Small intestine (tissue), 7 donors: ENCODE data around the gene SLC22A15. TPM values are rescaled to one million over a fixed set of nuclear protein-coding genes. Genes with fewer than 3 reads are reported as not detected.

Experiments used
- DNase-seq, 2 donors: peaks; one replicate each; pipeline versions ENCODE4 v3.0.0 to v3.0.0-alpha.2; 2013
- FAIRE-seq: peaks from 2 replicates; lab custom pipeline; 2012; peaks lifted over from hg19 to GRCh38; lab: Jason Lieb, UNC
- H3K27ac ChIP-seq, 3 donors: one replicate each; pipeline ENCODE4 v1.5.1; 2013; ENCODE audit warnings: low read length in 2 of 3, mild to moderate bottlenecking in 2 of 3, control low read depth in 1 of 3, inconsistent platforms in 1 of 3, low read depth in 1 of 3, moderate library complexity in 1 of 3
- H3K27me3 ChIP-seq, 3 donors: one replicate each; pipeline ENCODE4 v1.6.1; 2013; ENCODE audit warnings: low read length in 3 of 3, inconsistent platforms in 1 of 3; ENCODE audit not compliant: control insufficient read depth in 3 of 3, insufficient read depth in 3 of 3
- H3K36me3 ChIP-seq, 3 donors: one replicate each; pipeline ENCODE4 v1.6.1; 2013; ENCODE audit warnings: low read length in 3 of 3, inconsistent platforms in 1 of 3, low read depth in 1 of 3, mild to moderate bottlenecking in 1 of 3, moderate library complexity in 1 of 3; ENCODE audit not compliant: control insufficient read depth in 3 of 3, insufficient read depth in 2 of 3
- H3K4me1 ChIP-seq, 3 donors: one replicate each; pipeline ENCODE4 v1.6.1; 2013; ENCODE audit warnings: low read length in 2 of 3, inconsistent platforms in 1 of 3, low read depth in 1 of 3, mild to moderate bottlenecking in 1 of 3, moderate library complexity in 1 of 3; ENCODE audit not compliant: control insufficient read depth in 3 of 3, insufficient read depth in 2 of 3
- H3K4me3 ChIP-seq, 3 donors: one replicate each; pipeline ENCODE4 v1.5.1; 2013; ENCODE audit warnings: low read length in 3 of 3, control low read depth in 1 of 3, inconsistent platforms in 1 of 3, low read depth in 1 of 3, mild to moderate bottlenecking in 1 of 3, moderate library complexity in 1 of 3
- H3K9me3 ChIP-seq, 2 donors: one replicate each; pipeline ENCODE4 v1.6.1; 2013; ENCODE audit warnings: low read depth in 1 of 2, low read length in 1 of 2; ENCODE audit not compliant: control insufficient read depth in 2 of 2, insufficient read depth in 1 of 2
- WGBS, 3 donors: extraction: QIAGEN DNeasy Blood & Tissue Kit; methylation state at CpG; one replicate each; pipeline ENCODE4 v1.1.7; 2013; 5-methylcytosine and 5-hydroxymethylcytosine counted together
- polyA plus RNA-seq, 4 donors: library from polyadenylated mRNA; stranded (reverse) in 3 of 4; unstranded in 1 of 4; fragments of 200-250 nt in 3 of 4; fragments of 120-200 nt in 1 of 4; gene quantifications; one replicate each; pipeline versions ENCODE4 v1.2.1 to v1.2.3, GENCODE V29; 2013
- donor health status: healthy with polysubstance abuse.
- donor health status: control.
- donor health status: control.
- donor health status: Bipolar disorder and iron deficiency.
- donor health status: healthy.

Gene SLC22A15
- polyA plus RNA-seq, 4 donors, result 0.27 to 2.6 (median 0.88) TPM; not detected in 1

GRCh38 chr1:116064616-116065015, 88.3 kb downstream of the SLC22A15 start:
- Histone ChIP-seq H3K27me3 (no peaks in the 10 kb centered on the region), H3K9me3 (no peaks in the 10 kb centered on the region), H3K36me3 (peaks cover 0 to 2% (median 0%) of the 10 kb centered on the region in 3 donors), H3K27ac (no peak overlapping the region), H3K4me1 (no peaks in the 10 kb centered on the region), H3K4me3 (no peak overlapping the region)
- DNase-seq (peak in 1 of 2 donors; percentile 9), FAIRE-seq (no peak)
- 16 to 57% (median 32%) methylated on average over 2 of the region's 2 CpGs for WGBS, 3 donors

GRCh38 chr1:116066868-116067565, 90.7 kb downstream of the SLC22A15 start:
- Histone ChIP-seq H3K9me3 (no peaks in the 10 kb centered on the region), H3K4me3 (no peak overlapping the region), H3K36me3 (peaks cover 0 to 2% (median 0%) of the 10 kb centered on the region in 3 donors), H3K4me1 (no peaks in the 10 kb centered on the region), H3K27me3 (no peaks in the 10 kb centered on the region), H3K27ac (peak overlapping the region in 1 of 3 donors; percentile 54)
- DNase-seq (no peak), FAIRE-seq (no peak)
- 70 to 90% (median 72%) methylated on average over 2 of the region's 2 CpGs for WGBS, 3 donors

- H3K9me3 ChIP-seq, result no peaks in the 10 kb centered on the region
- H3K27ac ChIP-seq, result peak overlapping the region in 1 of 3 donors; percentile 54
- WGBS, 3 donors, result 63 to 84% (median 80%) methylated on average over 2 of the region's 2 CpGs
- H3K4me1 ChIP-seq, result no peaks in the 10 kb centered on the region
- no peak overlapping the region for H3K4me3 ChIP-seq
- no peaks in the 10 kb centered on the region for H3K27me3 ChIP-seq
- DNase-seq (no peak), FAIRE-seq (no peak)
- peaks cover 0 to 2% (median 0%) of the 10 kb centered on the region in 3 donors for H3K36me3 ChIP-seq
Observed at GRCh38 chr1:116067566-116067890, 91.2 kb downstream of the SLC22A15 start.

GRCh38 chr1:116075575-116075974, 99.3 kb downstream of the SLC22A15 start:
- no peaks in the 10 kb centered on the region for H3K9me3 ChIP-seq
- no peak for FAIRE-seq
- 0% methylated on average over 1 of the region's 1 CpG for WGBS, 3 donors

GRCh38 chr1:116075990-116076389, 99.7 kb downstream of the SLC22A15 start:
- no peak overlapping the region for H3K27ac ChIP-seq
- FAIRE-seq, result no peak
- peak; percentile 10 to 11 for DNase-seq
- H3K9me3 ChIP-seq, result no peaks in the 10 kb centered on the region
- 21 to 61% (median 40%) methylated on average over 4 of the region's 4 CpGs for WGBS, 3 donors
- H3K36me3 ChIP-seq, result no peaks in the 10 kb centered on the region
- no peaks in the 10 kb centered on the region for H3K27me3 ChIP-seq
- H3K4me1 ChIP-seq, result no peaks in the 10 kb centered on the region
- no peak overlapping the region for H3K4me3 ChIP-seq

More at GRCh38 chr1:116075575-116075974, 99.3 kb downstream of the SLC22A15 start:
- Histone ChIP-seq H3K27me3 (no peaks in the 10 kb centered on the region), H3K4me3 (no peak overlapping the region), H3K4me1 (no peaks in the 10 kb centered on the region), H3K36me3 (no peaks in the 10 kb centered on the region), H3K27ac (no peak overlapping the region)
- DNase-seq, result no peak

GRCh38 chr1:116076831-116077230, 100.5 kb downstream of the SLC22A15 start:
- DNase-seq (no peak), FAIRE-seq (no peak)
- Histone ChIP-seq H3K27me3 (no peaks in the 10 kb centered on the region), H3K4me3 (no peak overlapping the region), H3K4me1 (no peaks in the 10 kb centered on the region), H3K27ac (no peak overlapping the region), H3K36me3 (no peaks in the 10 kb centered on the region), H3K9me3 (no peaks in the 10 kb centered on the region)
- WGBS, 3 donors, result 92 to 95% (median 93%) methylated on average over 3 of the region's 3 CpGs

- FAIRE-seq (no peak), DNase-seq (no peak)
- H3K4me1 ChIP-seq, result no peaks in the 10 kb centered on the region
- no peaks in the 10 kb centered on the region for H3K27me3 ChIP-seq
- 66 to 72% (median 68%) methylated on average over 6 of the region's 6 CpGs for WGBS, 3 donors
- no peak overlapping the region for H3K4me3 ChIP-seq
- H3K36me3 ChIP-seq, result no peaks in the 10 kb centered on the region
- no peak overlapping the region for H3K27ac ChIP-seq
- no peaks in the 10 kb centered on the region for H3K9me3 ChIP-seq
Observed at GRCh38 chr1:116078699-116079223, 102.4 kb downstream of the SLC22A15 start.

- Histone ChIP-seq H3K4me3 (no peak overlapping the region), H3K27ac (no peak overlapping the region), H3K27me3 (no peaks in the 10 kb centered on the region), H3K9me3 (peaks cover 0 to 13% of the 10 kb centered on the region in 2 donors), H3K36me3 (no peaks in the 10 kb centered on the region), H3K4me1 (no peaks in the 10 kb centered on the region)
- FAIRE-seq (no peak), DNase-seq (no peak)
Observed at GRCh38 chr1:116087628-116088027, 111.3 kb downstream of the SLC22A15 start.
